PC-3 (cell line): ENCODE data around the gene PIGL. TPM values are rescaled to one million over a fixed set of nuclear protein-coding genes. Genes with fewer than 3 reads are reported as not detected.

ENCODE experiments used
- ATAC-seq: fragments of 200-7000 bp; cut with Tn5 transposase; 2 replicates; pipeline ENCODE4 v1.9.1; 2020; ENCODE audit warnings: mild to moderate bottlenecking, moderate library complexity
- BruUV-seq: library from RNA; stranded (reverse); fragments of 400-500 nt; replicated peaks from 2 replicates; lab custom pipeline; 2021; lab: Mats Ljungman, UMichigan
- CTCF ChIA-PET: fragments of 300-600 bp; sonication (Branson Sonifier 250); formaldehyde crosslinking; loops from one replicate; lab custom pipeline; 2022; ENCODE audit warnings: antibody characterized with exemption; lab: Charles Lee
- POLR2A ChIA-PET: fragments of 300-600 bp; sonication (Branson Sonifier 250); formaldehyde crosslinking; loops from one replicate; lab custom pipeline; 2022; ENCODE audit warnings: antibody characterized with exemption; ENCODE audit not compliant: unreplicated experiment; lab: Charles Lee
- DNase-seq: peaks from one replicate; pipeline ENCODE4 v3.0.0-alpha.2; 2015
- H2AFZ ChIP-seq: fragments of 300-600 bp; sonication (generic); 2 replicates; pipeline ENCODE4 v1.6.0; 2016; ENCODE audit warnings: antibody characterized with exemption, low read length
- H3F3A ChIP-seq: fragments of 300-600 bp; sonication (generic); one replicate; pipeline ENCODE4 v1.6.0; 2017; ENCODE audit warnings: antibody characterized with exemption, low read length, control low read depth, mild to moderate bottlenecking; ENCODE audit not compliant: unreplicated experiment
- H3K27ac ChIP-seq: fragments of 300-600 bp; sonication (generic); 2 replicates; pipeline ENCODE4 v1.5.1; 2016; ENCODE audit warnings: mild to moderate bottlenecking, low read length
- H3K27me3 ChIP-seq: fragments of 300-600 bp; sonication (generic); 2 replicates; pipeline ENCODE4 v1.6.1; 2016; ENCODE audit warnings: low read length, mixed read lengths
- H3K36me3 ChIP-seq: fragments of 300-600 bp; sonication (generic); 2 replicates; pipeline ENCODE4 v1.6.1; 2016; ENCODE audit warnings: low read depth, mixed run types, low read length, mixed read lengths
- H3K4me1 ChIP-seq: fragments of 300-600 bp; sonication (generic); 2 replicates; pipeline ENCODE4 v1.5.1; 2016; ENCODE audit warnings: low read length; ENCODE audit not compliant: insufficient read depth
- H3K4me2 ChIP-seq: fragments of 300-600 bp; sonication (generic); 2 replicates; pipeline ENCODE4 v1.6.0; 2016; ENCODE audit warnings: low read length
- H3K4me3 ChIP-seq: fragments of 300-600 bp; sonication (generic); 2 replicates; pipeline ENCODE4 v1.5.1; 2016; ENCODE audit warnings: mild to moderate bottlenecking, low read length, mixed read lengths
- H3K79me2 ChIP-seq: fragments of 300-600 bp; sonication (generic); 2 replicates; pipeline ENCODE4 v1.6.1; 2017; ENCODE audit warnings: low read length, mixed read lengths
- H3K9ac ChIP-seq: fragments of 300-600 bp; sonication (generic); 2 replicates; pipeline ENCODE4 v1.6.0; 2016; ENCODE audit warnings: mild to moderate bottlenecking, low read length
- H3K9me2 ChIP-seq: fragments of 300-600 bp; sonication (generic); replicated peaks from 2 replicates; pipeline ENCODE4 v1.6.1; 2016; ENCODE audit warnings: mixed run types, low read length, mixed read lengths
- H3K9me3 ChIP-seq: fragments of 300-600 bp; sonication (generic); 2 replicates; pipeline ENCODE4 v1.6.1; 2016; ENCODE audit warnings: low read length, mixed read lengths
- H4K20me1 ChIP-seq: fragments of 300-600 bp; sonication (generic); 2 replicates; pipeline ENCODE4 v1.6.1; 2016; ENCODE audit warnings: low read length, mixed read lengths
- EZH2 ChIP-seq: fragments of 300-600 bp; sonication (generic); IDR thresholded peaks from one replicate; pipeline ENCODE4 v1.6.1; 2017; ENCODE audit warnings: antibody characterized with exemption, mild to moderate bottlenecking, low read length; ENCODE audit not compliant: unreplicated experiment
- EZH2phosphoT487 ChIP-seq: fragments of 300-600 bp; sonication (generic); IDR thresholded peaks from 2 replicates; pipeline ENCODE4 v1.6.1; 2018; ENCODE audit warnings: mild to moderate bottlenecking, antibody characterized with exemption, low read length, borderline replicate concordance
- intact Hi-C: fragments of 100-400 bp; cut with micrococcal nuclease; formaldehyde crosslinking; loops from 2 replicates; pipeline ENCODE4 v1.9.0; 2023
- total RNA-seq: library from RNA; depleted of rRNA; stranded (reverse); fragments of >200 nt; gene quantifications from 2 replicates; pipeline ENCODE4 v1.2.3, GENCODE V29; 2014
- TF ChIP-seq, protein P1 (sequence below): fragments of 300-600 bp; sonication (generic); conservative IDR thresholded peaks from 2 replicates; pipeline ENCODE4 v1.5.1; 2017; ENCODE audit warnings: antibody characterized with exemption, low read depth, mild to moderate bottlenecking, low read length

PIGL gene
- total RNA-seq, 1 experiment from 2014 or later: 37.4 TPM

DNA sequence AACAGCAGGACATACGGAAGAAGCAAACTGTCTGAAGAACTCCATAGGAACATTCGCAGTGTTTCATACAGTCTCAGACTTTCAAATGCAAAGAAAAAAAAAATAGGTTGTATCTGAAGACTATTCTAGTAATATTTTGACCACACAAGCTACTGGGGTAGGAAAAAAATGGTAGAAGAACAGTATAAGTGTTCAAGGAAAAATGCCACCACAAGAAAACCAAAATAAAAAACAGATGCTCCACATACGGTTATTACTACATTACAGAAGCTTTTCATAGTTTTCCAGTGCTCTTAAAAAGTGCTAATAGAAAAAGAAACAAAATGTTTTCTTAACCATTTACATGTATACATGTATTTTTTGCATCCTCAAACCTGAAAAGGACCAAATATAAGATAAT lies 5.4 kb upstream of the PIGL start:
- H3K79me2 ChIP-seq: peaks cover 99% of the 10 kb centered on the region
- peaks cover 4% of the 10 kb centered on the region for H3F3A ChIP-seq
- ChIA-PET CTCF (no interaction called here), POLR2A (no interaction called here)
- H4K20me1 ChIP-seq: peaks cover 27% of the 10 kb centered on the region
- no peaks in the 10 kb centered on the region for H3K36me3 ChIP-seq
- H3K9me3 ChIP-seq: no peaks in the 10 kb centered on the region
- no peak overlapping the region for H3K9ac ChIP-seq
- TF ChIP-seq EZH2 (no peak), EZH2phosphoT487 (no peak)
- TF ChIP-seq, protein P1, sequence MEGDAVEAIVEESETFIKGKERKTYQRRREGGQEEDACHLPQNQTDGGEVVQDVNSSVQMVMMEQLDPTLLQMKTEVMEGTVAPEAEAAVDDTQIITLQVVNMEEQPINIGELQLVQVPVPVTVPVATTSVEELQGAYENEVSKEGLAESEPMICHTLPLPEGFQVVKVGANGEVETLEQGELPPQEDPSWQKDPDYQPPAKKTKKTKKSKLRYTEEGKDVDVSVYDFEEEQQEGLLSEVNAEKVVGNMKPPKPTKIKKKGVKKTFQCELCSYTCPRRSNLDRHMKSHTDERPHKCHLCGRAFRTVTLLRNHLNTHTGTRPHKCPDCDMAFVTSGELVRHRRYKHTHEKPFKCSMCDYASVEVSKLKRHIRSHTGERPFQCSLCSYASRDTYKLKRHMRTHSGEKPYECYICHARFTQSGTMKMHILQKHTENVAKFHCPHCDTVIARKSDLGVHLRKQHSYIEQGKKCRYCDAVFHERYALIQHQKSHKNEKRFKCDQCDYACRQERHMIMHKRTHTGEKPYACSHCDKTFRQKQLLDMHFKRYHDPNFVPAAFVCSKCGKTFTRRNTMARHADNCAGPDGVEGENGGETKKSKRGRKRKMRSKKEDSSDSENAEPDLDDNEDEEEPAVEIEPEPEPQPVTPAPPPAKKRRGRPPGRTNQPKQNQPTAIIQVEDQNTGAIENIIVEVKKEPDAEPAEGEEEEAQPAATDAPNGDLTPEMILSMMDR: no peak
- H3K4me3 ChIP-seq: no peak overlapping the region
- H3K9me2 ChIP-seq: no peaks in the 10 kb centered on the region
- no peaks in the 10 kb centered on the region for H3K27me3 ChIP-seq
- no peak overlapping the region for H3K27ac ChIP-seq
- no peak for ATAC-seq
- intact Hi-C loops: loop anchor here (10.0 kb wide), 1 partner anchor 107 kb away; no protein-coding TSS in a partner anchor
- H3K4me1 ChIP-seq: peaks cover 31% of the 10 kb centered on the region
- no peak for DNase-seq
- no TSS peak for BruUV-seq
- no peak overlapping the region for H3K4me2 ChIP-seq
- H2AFZ ChIP-seq: no peak overlapping the region

DNA sequence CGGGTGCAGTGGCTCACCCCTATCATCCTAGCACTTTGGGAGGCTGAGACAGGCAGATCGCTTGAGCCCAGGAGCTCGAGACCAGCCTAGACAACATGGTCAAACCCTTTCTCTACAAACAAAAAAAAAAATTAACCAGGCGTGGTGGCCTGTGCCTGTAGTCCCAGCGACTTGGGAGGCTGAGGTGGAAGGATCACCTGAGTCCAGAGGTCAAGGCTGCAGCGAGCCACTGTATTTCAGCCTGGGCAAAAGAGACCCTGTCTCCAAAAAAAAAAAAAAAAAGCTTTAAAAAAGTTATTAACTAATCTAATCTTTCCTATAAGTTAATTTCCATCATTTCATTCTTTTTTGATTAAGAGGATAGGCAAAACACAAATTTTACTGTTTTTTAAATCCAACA lies 4.2 kb upstream of the PIGL start:
- Histone ChIP-seq H3K9me3 (no peaks in the 10 kb centered on the region), H3K79me2 (peaks cover 100% of the 10 kb centered on the region), H3K27ac (no peak overlapping the region), H3F3A (peaks cover 4% of the 10 kb centered on the region), H3K9me2 (no peaks in the 10 kb centered on the region), H3K4me3 (no peak overlapping the region; the same call in 1 of the 2 replicates), H3K4me2 (peak overlapping the region; percentile 89), H4K20me1 (peaks cover 27% of the 10 kb centered on the region), H3K4me1 (peaks cover 25% of the 10 kb centered on the region), H2AFZ (no peak overlapping the region), H3K9ac (no peak overlapping the region), H3K36me3 (no peaks in the 10 kb centered on the region), H3K27me3 (no peaks in the 10 kb centered on the region)
- TF ChIP-seq, protein P1: no peak
- TF ChIP-seq EZH2phosphoT487 (no peak), EZH2 (no peak)
- DNase-seq (no peak), ATAC-seq (no peak)
- no TSS peak for BruUV-seq
- POLR2A ChIA-PET: no interaction called here
- CTCF ChIA-PET: no interaction called here
- intact Hi-C loops: loop anchor here (10.0 kb wide), 1 partner anchor 108 kb away; no protein-coding TSS in a partner anchor

DNA sequence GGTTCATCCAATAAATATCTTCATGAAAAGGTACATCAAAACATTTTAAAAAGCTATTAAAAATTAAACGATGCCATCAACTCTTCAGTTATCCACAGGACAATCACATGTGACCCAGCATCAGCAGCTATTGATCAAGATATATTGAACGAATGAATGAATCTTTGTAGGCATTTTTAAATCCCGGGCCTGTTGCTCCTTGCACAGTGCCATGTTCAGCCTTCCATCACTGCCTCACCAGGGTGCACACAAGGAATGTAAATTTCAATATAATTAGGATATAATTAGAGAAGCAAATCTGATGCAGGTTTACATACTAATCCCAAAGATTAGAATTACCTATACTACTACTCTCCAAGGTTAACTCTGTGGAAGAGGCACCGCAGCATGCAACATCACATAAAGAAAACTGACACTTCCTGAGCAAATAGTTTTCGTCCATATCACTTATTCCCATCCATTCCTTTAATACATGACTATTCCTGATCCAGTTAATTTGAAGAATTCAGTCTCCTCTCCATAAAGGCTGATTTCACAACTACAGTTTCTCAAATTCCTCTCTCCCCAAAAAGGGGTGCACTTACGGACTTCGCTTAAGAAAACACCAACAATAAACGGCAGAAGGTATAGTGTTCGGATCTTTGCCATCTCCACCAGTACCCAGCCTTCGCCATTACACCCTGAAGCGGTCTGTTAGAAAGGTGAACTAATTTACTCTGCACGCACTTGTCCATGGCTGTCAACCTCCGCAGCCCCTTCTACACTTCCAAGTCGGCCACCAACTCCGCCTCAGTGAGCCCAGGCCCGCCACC lies 2.6 kb upstream of the PIGL start:
- Histone ChIP-seq H3F3A (peaks cover 4% of the 10 kb centered on the region), H3K4me1 (peaks cover 32% of the 10 kb centered on the region), H3K9me3 (no peaks in the 10 kb centered on the region), H3K9me2 (no peaks in the 10 kb centered on the region), H3K27me3 (no peaks in the 10 kb centered on the region), H3K9ac (peak overlapping the region; percentile 97), H3K4me2 (peak overlapping the region; percentile 89), H3K79me2 (peaks cover 100% of the 10 kb centered on the region), H3K4me3 (peak overlapping the region; percentile 94), H2AFZ (peak overlapping the region; percentile 87), H3K27ac (peak overlapping the region; percentile 86), H4K20me1 (peaks cover 27% of the 10 kb centered on the region), H3K36me3 (no peaks in the 10 kb centered on the region)
- ATAC-seq (no peak), DNase-seq (peak; percentile 39)
- intact Hi-C loops: loop anchor here (5.0 to 10.0 kb wide), 3 partner anchors 42 to 110 kb away; no protein-coding TSS in a partner anchor
- no TSS peak for BruUV-seq
- TF ChIP-seq, protein P1: no peak
- no peak for TF ChIP-seq EZH2
- no peak for TF ChIP-seq EZH2phosphoT487
- POLR2A ChIA-PET: no interaction called here
- CTCF ChIA-PET: interaction anchor here (0.6 kb wide), 1 partner anchor 17 kb away, joined by 5 read pairs; no protein-coding TSS in a partner anchor
